Panc1 (cell line): ENCODE measurements around the gene KEL. TPM values are rescaled to one million over a fixed set of nuclear protein-coding genes. Genes with fewer than 3 reads are reported as not detected.

Source experiments
- ATAC-seq: fragments of 200-7000 bp; cut with Tn5 transposase; 2 replicates; pipeline ENCODE4 v1.9.1; 2020; ENCODE audit warnings: mild to moderate bottlenecking, moderate library complexity
- BruUV-seq: library from RNA; stranded (reverse); fragments of 400-500 nt; replicated peaks from 2 replicates; lab custom pipeline; 2021; lab: Mats Ljungman, UMichigan
- CTCF ChIA-PET: fragments of 300-600 bp; sonication (Branson Sonifier 250); formaldehyde crosslinking; loops from one replicate; lab custom pipeline; 2022; ENCODE audit warnings: antibody characterized with exemption; lab: Charles Lee
- POLR2A ChIA-PET: fragments of 300-600 bp; sonication (Branson Sonifier 250); formaldehyde crosslinking; loops from one replicate; lab custom pipeline; 2022; ENCODE audit warnings: antibody characterized with exemption; lab: Charles Lee
- DNase-seq: peaks from one replicate; pipeline ENCODE4 v3.0.0-alpha.2; 2010; ENCODE audit warnings: low read depth, low spot score
- H3K27ac ChIP-seq: 2 replicates; pipeline ENCODE4 v1.5.1; 2011; ENCODE audit warnings: mild to moderate bottlenecking, low read length, inconsistent platforms
- H3K27me3 ChIP-seq: fragments of 200-500 bp; sonication (Bioruptor generic); 2 replicates; pipeline ENCODE4 v1.6.0; 2014; ENCODE audit warnings: low read length, inconsistent platforms; ENCODE audit not compliant: control insufficient read depth, insufficient read depth
- H3K36me3 ChIP-seq: fragments of 200-500 bp; sonication (Bioruptor generic); 2 replicates; pipeline ENCODE4 v1.5.1; 2014; ENCODE audit warnings: inconsistent platforms, mild to moderate bottlenecking, low read length, moderate library complexity; ENCODE audit not compliant: control insufficient read depth, insufficient read depth
- H3K4me1 ChIP-seq: 2 replicates; pipeline ENCODE4 v1.5.1; 2011; ENCODE audit warnings: inconsistent platforms, mild to moderate bottlenecking, low read length, moderate library complexity; ENCODE audit not compliant: control insufficient read depth, insufficient read depth
- H3K4me3 ChIP-seq, 2 experiments: 2 replicates each; pipeline ENCODE4 v1.5.1; 2011 to 2012; ENCODE audit warnings: low read depth in 2 of 2, low read length in 2 of 2, mild to moderate bottlenecking in 2 of 2, inconsistent platforms in 1 of 2, moderate library complexity in 1 of 2
- H3K9me3 ChIP-seq: fragments of 200-500 bp; sonication (Bioruptor generic); 2 replicates; pipeline ENCODE4 v1.5.1; 2014; ENCODE audit warnings: low read depth, mild to moderate bottlenecking, inconsistent platforms, low read length, moderate library complexity; ENCODE audit not compliant: control insufficient read depth, insufficient read depth
- CTCF ChIP-seq: fragments of 450-650 bp; IDR thresholded peaks from 2 replicates; pipeline ENCODE4 v1.5.1; 2017; ENCODE audit warnings: mild to moderate bottlenecking
- POLR2AphosphoS5 ChIP-seq: IDR thresholded peaks from 2 replicates; pipeline ENCODE4 v1.6.1; 2012; ENCODE audit warnings: mild to moderate bottlenecking, low read depth, low read length, moderate library complexity
- REST ChIP-seq, 2 experiments: IDR thresholded peaks; 2 replicates each; pipeline ENCODE4 v1.6.1; 2011 to 2012; ENCODE audit warnings: low read depth in 2 of 2, control low read depth in 1 of 2, low read length in 1 of 2, mild to moderate bottlenecking in 1 of 2, moderate library complexity in 1 of 2; ENCODE audit not compliant: insufficient read depth in 1 of 2
- SIN3A ChIP-seq: IDR thresholded peaks from 2 replicates; pipeline ENCODE4 v1.6.1; 2012; ENCODE audit warnings: low read depth, mild to moderate bottlenecking, low read length, moderate library complexity, borderline replicate concordance; ENCODE audit not compliant: insufficient read depth
- TCF7L2 ChIP-seq: IDR thresholded peaks from 2 replicates; pipeline ENCODE4 v1.6.1; 2011; ENCODE audit warnings: mild to moderate bottlenecking, low read depth, low read length, inconsistent platforms
- in situ Hi-C: cut with HindIII; loops from 2 replicates; pipeline ENCODE4 v1.10.0; 2016; ENCODE audit warnings: low sequenced_read_pairs, low pct_unique_long_range_greater_than_20kb
- intact Hi-C: fragments of 100-400 bp; cut with micrococcal nuclease; formaldehyde crosslinking; loops from one replicate; pipeline ENCODE4 v1.10.0; 2022; ENCODE audit not compliant: unreplicated experiment
- total RNA-seq: library from RNA; stranded (reverse); gene quantifications from one replicate; pipeline ENCODE4 v1.2.1, GENCODE V29; 2021; ENCODE audit not compliant: unreplicated experiment

The KEL gene
- total RNA-seq, 1 experiment from 2014 or later = 0.44 TPM

GRCh38 chr7:142919656-142920055 is 42.5 kb downstream of the KEL start:
- Histone ChIP-seq H3K9me3 (no peaks in the 10 kb centered on the region), H3K27ac (no peak overlapping the region), H3K36me3 (no peaks in the 10 kb centered on the region), H3K4me3 (no peak overlapping the region), H3K27me3 (no peaks in the 10 kb centered on the region; the same call in 1 of the 2 replicates), H3K4me1 (no peaks in the 10 kb centered on the region)
- intact Hi-C loops (no loop called here), in situ Hi-C loops (no loop called here)
- ATAC-seq = no peak
- TF ChIP-seq POLR2AphosphoS5 (no peak), CTCF (no peak), SIN3A (no peak), TCF7L2 (no peak), REST (IDR thresholded peaks at IDR 0.05; ENCODE audit: insufficient read depth in 1 of 2, low read depth in 2 of 2, low read length in 1 of 2) (no peak)
- ChIA-PET CTCF (no interaction called here), POLR2A (no interaction called here)
- no peak for DNase-seq
- BruUV-seq = no TSS peak

- BruUV-seq = no TSS peak
- CTCF ChIA-PET = no interaction called here
- POLR2A ChIA-PET = no interaction called here
- in situ Hi-C loops (no loop called here), intact Hi-C loops (no loop called here)
- TF ChIP-seq CTCF (no peak), REST (IDR thresholded peaks at IDR 0.05; ENCODE audit: insufficient read depth in 1 of 2, low read depth in 2 of 2, low read length in 1 of 2) (no peak), TCF7L2 (no peak)
- ATAC-seq (no peak), DNase-seq (no peak)
- no peak overlapping the region for H3K27ac ChIP-seq
- H3K4me1 ChIP-seq = no peaks in the 10 kb centered on the region
- H3K27me3 ChIP-seq = no peaks in the 10 kb centered on the region; the same call in 1 of the 2 replicates
- no peaks in the 10 kb centered on the region for H3K36me3 ChIP-seq
- H3K9me3 ChIP-seq = no peaks in the 10 kb centered on the region
- H3K4me3 ChIP-seq = no peak overlapping the region
These were observed 43.3 kb downstream of the KEL start for GRCh38 chr7:142918901-142919300.
